Posterior cingulate gyrus (tissue), 11 donors: Measurements from ENCODE around the gene PITPNM2.

ENCODE experiments used
- DNase-seq, 10 donors: peaks; one replicate each; pipeline versions ENCODE4 v3.0.0 to v3.0.0-alpha.2; 2020 to 2021; ENCODE audit warnings: mixed read lengths in 3 of 10
- intact Hi-C: fragments of 100-400 bp; cut with DNase I; formaldehyde crosslinking; loops from one replicate; pipeline ENCODE4 v1.15.1; 2023

The PITPNM2 gene

GRCh38 chr12:123150744-123151456 is at the start of gene PITPNM2:
Gene PITPNM2 (minus strand): TSS chr12:123151090. CDS start chr12:123034590, 116,500 bp downstream.
- intact Hi-C loops: loop anchor here (5.0 kb wide), 2 partner anchors 109 to 169 kb away; partner anchors contain the start of gene ARL6IP4

GRCh38 chr12:123200414-123200813 is 49.5 kb upstream of the PITPNM2 start:
- no peak for DNase-seq
- intact Hi-C loops: no loop called here

More at GRCh38 chr12:123150744-123151456, at the start of gene PITPNM2:
- DNase-seq: peak in 7 of 10 donors; percentile 30 to 92 (median 63)

- intact Hi-C loops: no loop called here
- no peak for DNase-seq
These were observed 49.0 kb upstream of the PITPNM2 start for GRCh38 chr12:123199936-123200335.

- DNase-seq: no peak
- intact Hi-C loops: no loop called here
These were observed 36.7 kb upstream of the PITPNM2 start for GRCh38 chr12:123187637-123188036.

GRCh38 chr12:123180171-123180570 is 29.3 kb upstream of the PITPNM2 start:
- intact Hi-C loops: no loop called here
- DNase-seq: no peak

GRCh38 chr12:123171967-123172366 is 21.1 kb upstream of the PITPNM2 start:
- intact Hi-C loops: no loop called here
- DNase-seq: no peak

GRCh38 chr12:123167329-123167728 is 16.4 kb upstream of the PITPNM2 start:
- intact Hi-C loops: no loop called here
- no peak for DNase-seq

GRCh38 chr12:123165537-123165936 is 14.6 kb upstream of the PITPNM2 start:
- intact Hi-C loops: no loop called here
- DNase-seq: no peak

GRCh38 chr12:123164710-123165261 is 13.9 kb upstream of the PITPNM2 start:
- intact Hi-C loops: no loop called here
- DNase-seq: no peak

- intact Hi-C loops: no loop called here
- no peak for DNase-seq
These were observed 13.3 kb upstream of the PITPNM2 start for GRCh38 chr12:123164222-123164621.

- intact Hi-C loops: no loop called here
- DNase-seq: no peak
These were observed 12.3 kb upstream of the PITPNM2 start for GRCh38 chr12:123163227-123163626.

GRCh38 chr12:123160801-123161487 is 10.1 kb upstream of the PITPNM2 start:
- intact Hi-C loops: no loop called here
- no peak for DNase-seq

- intact Hi-C loops: loop anchor here (5.0 kb wide), 2 partner anchors 112 to 172 kb away; partner anchors contain the start of gene ARL6IP4
- DNase-seq: no peak
These were observed 3.0 kb upstream of the PITPNM2 start for GRCh38 chr12:123153906-123154305.

GRCh38 chr12:123152833-123153232 is 1.9 kb upstream of the PITPNM2 start:
- no peak for DNase-seq
- intact Hi-C loops: loop anchor here (5.0 kb wide), 2 partner anchors 111 to 171 kb away; partner anchors contain the start of gene ARL6IP4

- no peak for DNase-seq
- intact Hi-C loops: loop anchor here (5.0 kb wide), 2 partner anchors 109 to 169 kb away; partner anchors contain the start of gene ARL6IP4
These were observed 866 bp upstream of the PITPNM2 start for GRCh38 chr12:123151457-123152454.

GRCh38 chr12:123150275-123150743 is 581 bp downstream of the PITPNM2 start:
- intact Hi-C loops: loop anchor here (5.0 kb wide), 2 partner anchors 108 to 168 kb away; partner anchors contain the start of gene ARL6IP4
- DNase-seq: peak in 5 of 10 donors; percentile 29 to 86 (median 77)

GRCh38 chr12:123149501-123150274 is 1.2 kb downstream of the PITPNM2 start:
- intact Hi-C loops: loop anchor here (5.0 kb wide), 2 partner anchors 107 to 167 kb away; partner anchors contain the start of gene ARL6IP4

GRCh38 chr12:123149088-123149487 is 1.8 kb downstream of the PITPNM2 start:
- intact Hi-C loops: no loop called here
- peak in 3 of 10 donors; percentile 29 to 87 (median 77) for DNase-seq

More at GRCh38 chr12:123149501-123150274, 1.2 kb downstream of the PITPNM2 start:
- DNase-seq: peak in 1 of 10 donors; percentile 83

- DNase-seq: no peak
- intact Hi-C loops: no loop called here
These were observed 2.2 kb downstream of the PITPNM2 start for GRCh38 chr12:123148655-123149054.
